Measurements from ENCODE around the gene FAM237B.

FAM237B gene

GRCh38 chr7:90290244-90291113, 30.6 kb downstream of the FAM237B start:
- DNase-seq, result no peak

- no peak for DNase-seq
These were observed 33.0 kb downstream of the FAM237B start for GRCh38 chr7:90288154-90288553.

GRCh38 chr7:90276033-90276728, 44.9 kb downstream of the FAM237B start:
- no peak for DNase-seq

- no peak for DNase-seq
These were observed 46.9 kb downstream of the FAM237B start for GRCh38 chr7:90274161-90274560.

- DNase-seq, result no peak
These were observed 48.9 kb downstream of the FAM237B start for GRCh38 chr7:90272242-90272641.

GRCh38 chr7:90271753-90272152, 49.4 kb downstream of the FAM237B start:
- no peak for DNase-seq

- no peak for DNase-seq
These were observed 50.5 kb downstream of the FAM237B start for GRCh38 chr7:90270431-90271178.

GRCh38 chr7:90269163-90269562, 51.9 kb downstream of the FAM237B start:
- DNase-seq, result no peak

GRCh38 chr7:90267263-90267858, 53.7 kb downstream of the FAM237B start:
- DNase-seq, result no peak

GRCh38 chr7:90266808-90267207, 54.3 kb downstream of the FAM237B start:
- no peak for DNase-seq
